Measurements from ENCODE around the gene MYOZ3. TPM values are rescaled to one million over a fixed set of nuclear protein-coding genes. Genes with fewer than 3 reads are reported as not detected.

MYOZ3 gene
- total and polyA plus RNA-seq, 10 of the 15 experiments (the other 5 are each of a cell fraction or from before 2014, with no cell fraction given) = 0.04 to 1.1 (median 0.10) TPM; not detected in 4

- ChIA-PET CTCF (interaction anchor here (0.6 to 1.4 kb wide), 7 partner anchors 10 to 1377 kb away, joined by 3 to 5 read pairs (median 3); partner anchors contain the start of gene MYOZ3), RAD21 (ENCODE audit: unreplicated experiment) (interaction anchor here (1.9 kb wide), 1 partner anchor 17 kb away, joined by 9 read pairs; no protein-coding TSS in a partner anchor), POLR2A (interaction anchor here (0.9 kb wide), 1 partner anchor 63 kb away, joined by 3 read pairs; no protein-coding TSS in a partner anchor), SMC1A (ENCODE audit: uncharacterized antibody, unreplicated experiment) (interaction anchor here (0.6 to 2.1 kb wide), 6 partner anchors 10 to 99 kb away, joined by 3 to 4 read pairs (median 3); no protein-coding TSS in a partner anchor)
- no peak for ATAC-seq
- H3K9me3 ChIP-seq (replicated peaks; ENCODE audit: control insufficient read depth, insufficient read depth, low read length) = no peaks in the 10 kb centered on the region
- FAIRE-seq = no peak
- H4K20me1 ChIP-seq (ENCODE audit: control insufficient read depth, insufficient read depth) = no peaks in the 10 kb centered on the region
- TF ChIP-seq EP300 (IDR thresholded peaks at IDR 0.05; ENCODE audit: borderline replicate concordance in 1 of 2, control insufficient read depth in 1 of 2, low read depth in 2 of 2, low read length in 2 of 2) (no peak), RELA (IDR thresholded peaks at IDR 0.05; ENCODE audit: borderline replicate concordance, partially characterized antibody) (no peak), SREBF1 (IDR thresholded peaks at IDR 0.05; ENCODE audit: low read length) (no peak), CEBPZ (IDR thresholded peaks at IDR 0.05; ENCODE audit: low read depth, low read length) (no peak), SMAD1 (IDR thresholded peaks at IDR 0.05; ENCODE audit: low read depth, partially characterized antibody) (no peak), HCFC1 (IDR thresholded peaks at IDR 0.05; ENCODE audit: low read length) (no peak), SP1 (IDR thresholded peaks at IDR 0.05; ENCODE audit: low read depth, low read length) (no peak), ZNF592 (IDR thresholded peaks at IDR 0.05) (no peak), CREB1 (IDR thresholded peaks at IDR 0.05; ENCODE audit: low read depth) (no peak)
- no peak overlapping the region for H3K9ac ChIP-seq (ENCODE audit: control insufficient read depth, insufficient read depth, low read length)
- BruUV-seq (replicated peaks) = no TSS peak
- WGBS (ENCODE audit: insufficient coverage, insufficient replicate concordance, low lambda C conversion rate, missing lambda C conversion rate) = 54% methylated on average over 12 of the region's 12 CpGs
- no peak for DNase-seq (ENCODE audit: low read depth, low spot score)
- no peak overlapping the region for H3K27ac ChIP-seq (ENCODE audit: control insufficient read depth, insufficient read depth)
- in situ Hi-C loops (cut with MboI) (no loop called here), intact Hi-C loops (cut with micrococcal nuclease; ENCODE audit: unreplicated experiment) (no loop called here)
- H2AFZ ChIP-seq (ENCODE audit: control insufficient read depth, low read depth, low read length) = no peak overlapping the region
- no peak overlapping the region for H3K4me3 ChIP-seq
- no peak overlapping the region for H3K4me2 ChIP-seq (ENCODE audit: control insufficient read depth, insufficient read depth)
- no peaks in the 10 kb centered on the region for H3K36me3 ChIP-seq (ENCODE audit: control insufficient read depth in 2 of 2, insufficient read depth in 2 of 2, low read length in 1 of 2)
- no peaks in the 10 kb centered on the region for H3K4me1 ChIP-seq (ENCODE audit: control insufficient read depth, insufficient read depth, low read length)
- no peaks in the 10 kb centered on the region for H3K79me2 ChIP-seq (ENCODE audit: control insufficient read depth, insufficient read depth, low read length)
- H3K27me3 ChIP-seq (replicated peaks in 1 of 2; ENCODE audit: control insufficient read depth in 2 of 2, insufficient read depth in 2 of 2, low read length in 1 of 2) = no peaks in the 10 kb centered on the region
Observed at GRCh38 chr5:150642991-150643710, 17.9 kb upstream of the MYOZ3 start.
